NCI-H2107 treated with DMSO at 0.1 percent for 48 hours (cell line): Measurements from ENCODE around the gene ZMPSTE24.
"Not testable (repeated sequence)": the region's sequence is repeated elsewhere in the genome, so short reads cannot be mapped to it uniquely, and the experiment has no call there.

Source experiments
- DNase-seq: peaks from one replicate; lab custom pipeline; 2025; ENCODE audit not compliant: unreplicated experiment; lab: John Stamatoyannopoulos, UW

ZMPSTE24 gene

DNA sequence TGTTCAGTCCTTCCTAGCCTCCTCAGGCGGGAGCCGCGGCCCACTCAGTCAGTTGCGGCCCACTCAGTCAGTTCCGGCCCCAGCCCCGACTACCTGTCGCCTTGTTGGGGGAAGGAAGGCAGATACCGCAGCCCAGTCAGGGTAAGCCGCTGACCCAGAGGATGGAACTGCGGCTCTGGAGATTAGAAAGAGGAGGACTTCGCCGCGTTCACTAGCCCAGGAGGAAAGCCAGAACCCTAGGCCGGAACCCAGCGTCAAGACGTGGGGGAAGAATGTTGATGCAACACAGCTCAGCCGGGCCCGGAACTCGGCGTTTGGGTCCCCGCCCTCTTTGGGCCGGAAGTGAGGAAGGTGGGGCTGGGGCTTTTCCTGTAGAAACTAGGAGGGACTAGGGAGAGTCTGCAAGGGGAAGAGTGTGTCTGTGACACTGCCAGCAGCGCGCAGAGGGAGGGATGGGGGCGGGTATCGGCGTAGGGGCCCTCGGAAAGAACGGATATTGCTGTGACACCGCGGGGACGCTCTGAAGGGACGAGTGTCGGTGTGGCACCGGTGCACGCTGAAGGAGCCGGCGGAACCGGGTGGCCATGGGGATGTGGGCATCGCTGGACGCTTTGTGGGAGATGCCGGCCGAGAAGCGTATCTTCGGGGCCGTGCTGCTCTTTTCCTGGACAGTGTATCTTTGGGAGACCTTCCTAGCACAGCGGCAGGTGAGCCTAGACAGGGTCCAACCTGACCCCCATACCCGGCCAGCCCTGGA is at the start of gene ZMPSTE24:
TSS of gene ZMPSTE24 (plus strand) at position 549 of the 757 bp plus-strand sequence. CDS start at position 585, 36 bp downstream.
- peak; percentile 91 for DNase-seq

DNA sequence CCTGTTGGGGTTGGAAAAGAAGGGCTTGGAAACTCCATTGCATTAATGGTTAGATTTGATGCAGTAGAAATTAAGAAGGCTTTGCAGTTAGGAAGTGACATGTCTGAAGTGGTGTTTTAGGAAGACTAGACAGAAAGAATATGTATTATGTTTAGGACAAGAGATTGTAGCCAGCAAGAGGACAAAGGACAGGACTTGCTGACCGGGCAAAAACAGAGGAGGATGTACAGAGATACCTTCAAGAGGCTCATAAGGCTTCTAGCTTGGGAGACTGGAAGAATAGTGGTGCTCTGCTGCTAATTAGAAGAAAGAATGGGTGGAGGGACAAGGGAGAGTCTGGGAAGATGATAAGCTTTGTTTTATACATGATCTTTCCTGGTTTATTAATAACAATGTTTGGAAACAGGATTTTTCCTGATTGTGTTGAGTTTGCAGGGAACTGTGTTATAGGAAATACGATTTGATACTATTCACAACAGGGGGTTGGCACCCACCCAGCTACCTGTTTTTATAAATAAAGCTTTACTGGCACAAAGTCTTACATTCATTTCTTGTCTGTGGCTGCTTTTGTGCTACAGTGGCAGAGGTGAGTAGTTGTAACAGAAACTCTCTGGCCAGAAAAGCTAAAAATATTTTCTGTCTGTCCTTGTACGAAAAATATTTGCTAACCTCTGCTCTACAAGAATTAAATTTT is 47.4 kb upstream of the ZMPSTE24 start:
- DNase-seq, result no peak

DNA sequence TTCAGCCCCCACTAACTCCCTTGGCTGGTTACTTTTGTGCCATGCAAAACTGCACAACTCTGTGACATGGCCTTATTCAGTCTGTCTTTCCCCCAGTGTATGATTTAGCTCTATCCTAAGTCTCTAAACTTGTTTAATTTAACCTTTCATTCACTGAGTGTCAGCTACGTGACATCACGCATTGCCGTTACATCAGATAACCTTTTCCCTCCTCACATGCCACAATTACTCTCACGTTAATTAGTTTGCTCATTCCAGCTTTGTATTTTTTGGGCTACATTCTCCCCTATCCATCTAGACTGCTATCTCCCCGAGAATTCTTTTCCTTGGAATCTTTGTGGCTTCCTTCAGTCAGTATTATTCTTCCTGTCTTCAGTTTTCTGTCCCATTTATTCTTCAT is 39.7 kb upstream of the ZMPSTE24 start:
- no peak for DNase-seq

DNA sequence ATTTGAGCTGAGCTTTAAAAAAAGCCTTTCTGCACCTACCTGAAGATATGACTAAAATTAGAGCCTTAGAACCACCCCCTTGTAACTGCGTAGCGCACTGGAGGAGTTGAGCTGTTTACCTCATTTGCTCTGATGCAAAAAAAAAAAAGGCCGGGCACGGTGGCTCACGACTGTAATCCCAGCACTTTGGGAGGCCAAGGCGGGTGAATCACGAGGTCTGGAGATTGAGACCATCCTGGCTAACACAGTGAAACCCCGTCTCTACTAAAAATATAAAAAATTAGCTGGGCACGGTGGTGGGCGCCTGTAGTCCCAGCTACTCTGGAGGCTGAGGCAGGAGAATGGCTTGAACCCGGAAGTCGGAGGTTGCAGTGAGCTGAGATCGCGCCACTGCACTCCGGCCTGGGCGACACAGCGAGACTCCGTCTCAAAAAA is 36.5 kb upstream of the ZMPSTE24 start:
- not testable (repeated sequence) for DNase-seq

DNA sequence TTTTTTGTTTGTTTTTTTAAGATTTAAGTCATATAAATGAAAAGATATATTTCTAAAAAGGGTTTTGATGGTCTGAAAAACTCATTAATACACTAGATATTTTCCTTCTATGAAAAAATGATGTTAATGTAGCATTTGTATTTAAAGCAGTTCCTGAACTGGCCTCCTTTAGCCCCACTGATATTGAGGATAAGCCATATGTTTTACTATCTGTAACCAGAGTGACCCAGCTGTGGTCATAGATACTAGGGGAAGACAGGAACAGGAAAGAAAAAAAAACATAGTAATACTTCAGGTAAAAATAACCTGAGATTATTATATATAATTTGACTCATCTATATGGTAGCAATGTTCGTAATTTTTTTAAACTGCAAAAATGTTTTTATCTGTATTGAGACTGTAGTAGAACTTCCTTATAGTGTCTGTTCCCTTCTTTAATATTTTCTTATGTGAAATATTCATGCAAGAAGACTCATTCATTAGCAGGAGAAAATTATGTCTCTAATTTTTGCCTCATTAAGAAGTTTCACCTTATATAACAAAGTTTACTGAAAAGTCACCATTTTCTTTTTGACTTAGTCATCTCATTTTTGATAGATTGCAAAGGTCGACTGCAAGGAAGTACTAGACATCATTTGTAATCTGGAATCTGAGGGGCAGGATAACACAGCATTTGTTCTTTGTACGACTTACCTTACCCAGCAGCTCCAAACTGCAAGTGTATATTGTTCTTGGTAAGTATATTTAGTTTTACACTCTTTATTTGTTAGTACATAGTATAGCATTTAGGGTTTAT is 35.9 kb upstream of the ZMPSTE24 start:
- no peak for DNase-seq

DNA sequence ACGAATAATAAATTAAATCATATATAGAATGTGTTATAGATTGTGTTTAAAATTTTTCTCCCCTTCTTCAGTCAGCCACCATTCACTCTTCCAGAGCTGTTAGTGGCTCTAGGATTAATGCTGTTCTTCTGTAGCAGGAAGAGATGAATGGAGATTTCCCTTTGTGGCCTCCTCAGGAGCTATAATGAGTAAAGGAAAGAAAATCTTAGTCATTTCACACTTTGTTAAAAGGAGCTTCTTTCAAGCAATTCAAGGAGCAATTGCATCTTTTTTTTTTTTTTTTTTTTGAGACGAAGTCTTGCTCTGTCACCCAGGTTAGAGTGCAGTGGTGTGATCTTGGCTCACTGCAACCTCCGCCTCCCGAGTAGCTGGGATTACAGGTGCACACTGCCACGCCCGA is 34.0 kb upstream of the ZMPSTE24 start:
- no peak for DNase-seq

DNA sequence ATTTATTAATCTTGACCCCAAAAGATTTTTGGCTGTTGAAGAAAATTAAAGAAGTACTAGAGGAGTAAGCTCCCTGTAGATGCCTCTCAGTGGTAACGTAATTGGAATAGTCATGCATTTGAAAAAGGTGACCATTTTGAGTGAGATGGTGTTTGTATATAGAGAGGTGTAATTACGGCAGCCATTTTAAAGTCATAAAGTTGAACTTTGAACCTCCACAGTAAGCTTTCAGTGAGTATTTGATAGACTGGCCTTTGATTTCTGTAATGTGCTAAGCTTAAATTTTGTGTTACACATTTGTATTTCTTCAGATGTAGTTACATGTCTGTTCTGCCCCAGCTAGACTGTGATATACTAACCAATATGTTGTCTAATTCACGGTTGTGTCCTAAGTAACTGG is 31.8 kb upstream of the ZMPSTE24 start:
- no peak for DNase-seq

DNA sequence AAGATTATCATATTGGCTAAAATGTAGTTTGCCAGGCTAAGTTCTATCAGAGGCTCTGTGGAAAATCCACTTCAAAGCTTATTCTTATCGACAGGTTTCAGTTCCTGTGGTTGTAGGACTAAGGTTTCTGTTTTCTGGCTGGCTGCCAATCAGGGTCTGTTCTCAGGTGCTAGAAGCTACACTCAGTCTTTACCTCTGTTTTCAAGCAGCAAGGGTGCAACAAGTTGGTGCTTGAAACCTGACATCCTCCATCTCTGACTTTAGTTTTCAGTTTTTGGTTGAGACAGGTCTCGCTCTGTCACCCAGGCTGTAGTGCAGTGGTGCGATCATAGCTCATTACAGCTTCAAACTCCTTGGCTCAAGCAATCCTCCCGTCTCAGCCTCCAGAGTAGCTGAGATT is 25.6 kb upstream of the ZMPSTE24 start:
- no peak for DNase-seq

DNA sequence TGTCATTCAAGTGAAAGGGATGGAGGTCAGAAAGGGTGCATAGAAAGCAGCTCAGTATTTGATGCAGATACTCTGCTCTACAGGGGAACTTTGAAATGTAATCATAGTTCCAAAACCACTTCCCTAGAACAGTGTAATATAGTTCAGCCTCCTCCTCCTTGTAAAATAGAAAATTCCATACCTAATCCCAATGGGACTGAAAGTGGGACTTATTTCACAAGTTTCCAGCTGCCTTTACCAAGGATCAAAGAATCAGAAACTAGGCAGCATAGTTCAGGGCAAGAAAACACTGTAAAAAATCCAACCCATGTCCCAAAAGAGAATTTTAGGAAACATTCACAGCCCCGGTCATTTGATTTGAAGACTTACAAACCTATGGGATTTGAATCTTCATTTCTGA is 18.4 kb upstream of the ZMPSTE24 start:
- no peak for DNase-seq

DNA sequence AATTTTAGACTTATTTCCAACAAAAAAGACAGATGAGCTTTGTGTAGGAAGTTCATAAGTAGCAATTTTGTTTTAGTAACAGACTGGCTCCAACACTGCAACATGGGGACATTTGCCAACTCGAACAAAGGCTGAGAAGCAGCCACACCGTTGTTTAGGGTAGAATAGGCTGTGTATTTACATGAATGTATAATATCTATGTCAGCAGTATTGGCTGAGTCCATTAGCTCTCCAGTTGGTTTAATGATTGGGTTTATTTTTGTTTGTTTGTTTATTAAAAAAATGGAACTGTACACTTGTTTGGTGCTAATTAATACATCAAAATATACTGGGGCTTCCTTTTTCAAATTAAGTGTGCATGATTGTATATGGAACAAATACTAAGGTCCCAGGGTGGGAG is 17.6 kb upstream of the ZMPSTE24 start:
- DNase-seq, result no peak

DNA sequence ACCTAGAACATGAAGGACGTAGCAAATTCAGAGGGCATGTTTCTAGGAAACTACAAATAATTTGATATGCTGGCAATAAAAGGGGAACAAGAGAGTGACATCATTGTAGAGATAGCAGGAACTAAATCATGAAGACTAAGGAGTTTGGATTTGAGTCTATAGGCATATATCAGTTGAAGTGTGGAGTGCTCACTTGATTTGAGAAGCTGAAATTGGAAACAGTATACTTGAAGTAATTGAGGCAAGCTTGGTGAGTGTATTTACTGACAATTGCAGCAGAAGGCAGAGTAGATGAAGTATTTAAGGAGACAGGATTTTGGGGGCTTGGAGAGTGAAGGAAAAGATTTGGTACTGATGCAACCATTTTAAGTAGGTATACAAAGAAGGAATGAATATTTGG is 16.7 kb upstream of the ZMPSTE24 start:
- no peak for DNase-seq

DNA sequence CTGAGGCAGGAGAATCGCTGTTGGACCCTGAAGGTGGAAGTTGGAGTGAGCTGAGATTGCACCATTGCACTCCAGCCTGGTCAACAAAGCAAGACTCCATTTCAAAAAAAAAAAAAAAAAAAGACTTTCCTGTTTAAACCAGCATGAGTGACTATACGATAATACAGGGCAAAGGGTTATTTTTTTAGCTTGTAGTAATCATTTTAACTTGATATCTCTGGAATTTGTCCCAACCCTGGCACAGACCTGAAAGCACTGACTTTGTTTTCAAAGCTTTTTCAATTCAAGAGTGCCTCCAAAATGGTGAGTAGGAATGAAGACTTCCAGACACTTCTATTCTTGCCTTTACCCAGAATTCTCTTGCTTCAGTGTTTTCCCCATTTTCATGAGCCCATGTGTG is 14.7 kb upstream of the ZMPSTE24 start:
- no peak for DNase-seq

DNA sequence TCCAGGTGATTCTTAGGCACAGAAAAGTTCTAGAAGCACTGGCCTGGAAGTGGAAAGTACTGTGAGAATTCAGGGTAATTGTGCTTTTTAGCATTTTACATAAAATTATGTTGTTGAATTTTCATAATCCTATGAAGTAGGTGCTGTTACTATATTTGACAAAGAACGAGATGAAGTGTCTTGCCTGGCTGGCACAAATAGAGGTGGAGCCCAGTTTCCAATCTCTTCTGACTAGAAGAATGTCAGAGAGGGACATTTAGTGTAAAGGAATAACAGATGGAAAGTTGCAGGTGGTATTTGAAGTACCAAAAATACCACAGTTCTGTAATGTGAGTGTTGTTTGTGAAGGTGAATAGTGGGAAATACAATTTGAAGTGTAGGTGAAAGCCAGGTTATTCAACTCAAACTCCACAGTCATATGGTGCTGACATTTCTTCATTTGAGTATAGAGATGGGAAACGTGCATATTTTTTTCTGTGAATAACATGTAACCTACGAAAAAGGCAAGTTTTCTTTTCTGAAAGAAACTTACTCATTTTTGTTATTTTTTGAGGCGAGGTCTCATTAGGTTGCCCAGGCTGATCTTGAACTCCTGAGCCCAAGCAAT is 13.8 kb upstream of the ZMPSTE24 start:
- no peak for DNase-seq

DNA sequence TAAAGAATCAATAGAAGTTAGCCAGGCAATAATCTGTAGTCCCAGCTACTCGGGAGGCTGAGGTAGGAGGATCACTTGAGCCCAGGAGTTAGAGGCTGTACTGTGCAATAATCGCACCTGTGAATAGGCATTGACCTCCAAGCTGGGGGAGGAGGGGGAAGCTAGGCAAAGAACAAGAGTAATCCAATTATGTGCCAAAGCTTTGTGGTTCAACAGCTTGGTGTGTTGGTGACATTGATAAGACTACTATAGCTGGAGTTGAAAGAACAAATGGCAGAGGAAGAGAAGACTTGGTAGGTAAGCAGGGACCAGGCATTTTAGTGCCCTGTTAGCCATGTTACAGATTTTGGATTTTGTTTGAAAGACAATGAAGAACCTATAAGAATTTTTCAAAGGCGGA is 12.3 kb upstream of the ZMPSTE24 start:
- DNase-seq, result no peak

DNA sequence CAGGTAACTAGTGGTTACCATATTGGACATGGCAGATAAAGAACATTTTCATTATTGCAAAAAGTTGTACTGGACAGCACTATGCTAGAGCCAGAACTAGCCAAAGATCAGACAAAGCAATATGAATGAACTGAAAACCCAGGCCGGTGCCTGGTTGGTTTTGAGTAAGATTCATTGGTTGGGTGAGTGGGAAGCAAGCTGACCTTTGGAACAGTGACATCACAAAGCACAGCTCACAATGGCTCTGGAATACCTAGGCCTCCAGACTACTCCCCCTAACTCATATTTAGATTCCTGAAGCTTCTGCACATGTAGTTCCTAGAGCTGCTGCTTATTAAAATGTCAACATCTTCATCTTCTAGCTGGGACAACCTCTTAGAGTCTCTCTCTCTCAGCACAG is 10.4 kb upstream of the ZMPSTE24 start, which contains the start of gene TMCO2:
TSS of gene TMCO2 (plus strand) at position 283 of the 400 bp plus-strand sequence. CDS start at position 340, 57 bp downstream.
- DNase-seq, result no peak

DNA sequence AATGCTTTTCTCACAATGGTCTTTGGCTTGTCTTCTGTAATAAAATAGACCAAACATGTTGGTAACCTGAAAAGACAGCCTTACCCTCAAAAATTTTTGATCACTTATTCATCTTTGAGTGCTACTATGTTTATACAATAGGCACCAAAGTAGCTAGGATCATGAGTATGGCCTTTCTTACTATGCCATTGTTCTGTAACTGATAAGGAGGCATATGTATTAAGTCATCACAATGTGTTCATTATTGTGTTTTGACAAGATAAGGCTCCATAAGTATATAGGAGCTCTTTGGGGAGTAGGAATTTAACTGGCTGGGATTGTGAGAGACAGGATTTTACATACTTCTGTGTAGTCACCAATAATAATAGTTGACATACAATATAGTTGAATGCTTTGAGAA is 9.6 kb upstream of the ZMPSTE24 start:
- no peak for DNase-seq

DNA sequence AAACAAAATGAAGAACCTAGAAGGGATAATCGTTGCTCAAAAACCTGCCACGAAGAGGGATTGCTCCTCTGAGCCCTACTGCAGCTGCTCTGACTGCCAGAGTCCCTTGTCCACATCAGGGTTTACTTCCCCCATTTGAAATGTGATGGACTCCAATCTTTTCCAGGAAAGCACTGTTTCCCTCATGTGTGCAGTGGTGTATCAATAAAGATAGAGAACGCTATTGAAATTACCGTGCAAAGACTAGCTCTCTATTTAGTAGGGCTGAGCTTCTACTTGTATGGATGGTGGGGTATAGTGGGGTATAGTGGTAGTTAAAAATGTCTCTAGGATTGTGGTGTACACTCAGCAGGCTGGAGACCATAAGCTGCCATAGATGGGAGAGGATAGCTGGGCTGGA is 6.6 kb upstream of the ZMPSTE24 start:
- no peak for DNase-seq

DNA sequence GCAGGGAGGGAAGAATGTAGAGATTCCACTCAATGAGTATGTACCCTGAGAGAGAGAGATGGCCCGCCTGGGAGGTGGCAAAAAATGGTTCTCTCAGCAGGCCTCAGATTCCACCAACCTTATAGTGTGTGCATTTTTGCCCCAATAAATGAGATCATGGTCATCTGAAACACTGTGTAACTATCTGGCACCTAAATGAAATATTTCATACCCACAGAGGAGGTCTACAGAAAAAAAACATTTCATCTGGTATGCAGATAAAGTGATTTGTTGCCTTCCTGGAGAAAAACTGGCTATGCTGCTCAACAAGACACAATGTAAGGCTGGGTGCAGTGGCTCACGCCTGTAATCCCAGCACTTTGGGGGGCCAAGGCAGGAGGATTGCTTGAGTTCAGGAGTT is 5.4 kb upstream of the ZMPSTE24 start:
- DNase-seq, result no peak

DNA sequence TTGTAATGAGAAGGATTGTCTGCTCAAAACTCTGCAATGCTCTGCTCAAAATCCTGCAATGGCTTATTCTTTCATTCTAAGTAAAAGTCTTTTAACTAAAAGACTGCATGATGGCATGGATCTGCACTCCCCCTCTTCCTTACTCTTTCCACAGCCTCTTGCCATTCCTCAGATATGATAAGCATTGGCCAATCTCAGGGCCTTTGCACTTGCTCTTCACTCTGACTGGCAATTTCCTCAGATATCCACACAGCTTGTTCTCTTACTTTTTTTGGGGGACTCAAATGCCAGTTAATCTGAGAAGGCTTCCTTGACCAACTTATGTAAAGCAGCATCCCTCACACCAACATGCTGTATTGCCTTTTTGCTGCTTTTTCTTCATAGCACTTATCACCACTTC is 2.8 kb upstream of the ZMPSTE24 start:
- no peak for DNase-seq

DNA sequence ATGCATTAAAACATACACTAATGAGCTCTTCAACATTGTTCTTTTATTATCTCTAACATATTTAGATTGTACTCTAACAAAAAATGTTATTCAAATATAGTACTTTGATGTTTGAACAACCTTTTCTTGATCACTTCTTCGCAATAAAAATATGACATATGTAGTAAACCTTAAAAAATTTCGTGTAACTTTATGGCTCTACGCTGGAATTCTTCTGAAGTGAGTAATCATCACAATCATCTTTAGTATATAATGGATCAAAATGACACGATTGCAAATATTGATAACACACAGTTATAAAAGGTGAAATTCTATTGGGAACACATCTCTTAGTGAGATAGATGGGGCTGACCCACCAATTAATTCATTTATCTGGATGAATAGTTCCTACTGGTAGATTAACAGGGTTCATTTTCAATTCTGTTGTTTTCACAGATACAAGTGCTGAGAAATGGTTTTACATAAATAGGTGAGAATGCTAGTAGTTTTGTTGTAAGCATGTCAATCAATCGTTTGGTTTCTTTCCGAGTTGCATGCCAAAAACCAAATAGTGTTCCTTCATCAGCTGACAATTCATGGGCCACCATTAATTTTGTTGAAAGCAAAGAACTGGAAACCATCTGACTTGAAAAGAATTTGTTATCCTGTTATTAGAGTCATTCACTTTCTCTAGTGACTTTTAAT is 1.5 kb upstream of the ZMPSTE24 start:
- no peak for DNase-seq

DNA sequence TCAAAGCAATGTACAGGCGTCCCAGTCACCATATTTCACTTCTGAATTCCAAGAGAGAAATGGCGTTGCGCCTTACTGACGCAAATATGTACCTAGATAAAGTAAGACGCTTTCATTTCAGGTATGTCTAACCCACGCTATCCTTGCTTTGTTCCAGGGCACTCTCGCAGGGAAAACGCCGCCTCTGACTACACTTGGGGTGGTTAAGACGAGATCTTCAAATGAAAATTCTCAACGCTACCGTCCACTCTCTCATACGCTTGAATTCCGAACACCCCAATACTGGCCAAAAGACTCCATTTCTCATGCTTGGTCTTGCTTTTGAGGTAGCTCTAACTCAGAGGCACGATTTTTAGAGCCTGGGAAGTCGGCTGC is 736 bp upstream of the ZMPSTE24 start:
- peak; percentile 65 for DNase-seq
